GM23338 (cell line): ENCODE data around the gene R3HDM2. TPM values are rescaled to one million over a fixed set of nuclear protein-coding genes. Genes with fewer than 3 reads are reported as not detected.

Source experiments
- ATAC-seq: fragments of 200-7000 bp; cut with Tn5 transposase; 3 replicates; pipeline ENCODE4 v1.9.1; 2020
- DNase-seq: peaks from one replicate; pipeline ENCODE4 v3.0.0-alpha.2; 2015; ENCODE audit warnings: low spot score
- H2AFZ ChIP-seq: fragments of 200-600 bp; sonication (generic); 2 replicates; pipeline ENCODE4 v1.8.0; 2016; ENCODE audit warnings: antibody characterized with exemption, mild to moderate bottlenecking, moderate library complexity
- H3F3A ChIP-seq: fragments of 200-600 bp; sonication (generic); replicated peaks from 2 replicates; pipeline ENCODE4 v1.8.0; 2017; ENCODE audit warnings: antibody characterized with exemption, mixed run types, low read depth
- H3K27ac ChIP-seq: fragments of 200-600 bp; sonication (generic); 2 replicates; pipeline ENCODE4 v1.6.1; 2016; ENCODE audit warnings: low read depth
- H3K27me3 ChIP-seq: fragments of 200-600 bp; sonication (generic); 2 replicates; pipeline ENCODE4 v1.8.0; 2016; ENCODE audit warnings: mild to moderate bottlenecking, mixed run types, moderate library complexity; ENCODE audit not compliant: insufficient read depth
- H3K36me3 ChIP-seq: fragments of 200-600 bp; sonication (generic); 2 replicates; pipeline ENCODE4 v1.8.0; 2016; ENCODE audit warnings: mild to moderate bottlenecking; ENCODE audit not compliant: insufficient read depth
- H3K4me1 ChIP-seq: fragments of 200-600 bp; sonication (generic); 2 replicates; pipeline ENCODE4 v1.8.0; 2016; ENCODE audit warnings: mild to moderate bottlenecking, moderate library complexity; ENCODE audit not compliant: insufficient read depth
- H3K4me2 ChIP-seq: fragments of 200-600 bp; sonication (generic); 2 replicates; pipeline ENCODE4 v1.7.1; 2017; ENCODE audit warnings: mixed run types
- H3K4me3 ChIP-seq: fragments of 200-600 bp; sonication (generic); 2 replicates; pipeline ENCODE4 v1.6.1; 2016; ENCODE audit warnings: mixed run types
- H3K79me2 ChIP-seq: fragments of 200-600 bp; sonication (generic); replicated peaks from 2 replicates; pipeline ENCODE4 v1.8.0; 2017; ENCODE audit warnings: mild to moderate bottlenecking; ENCODE audit not compliant: insufficient read depth
- H3K9me2 ChIP-seq: fragments of 200-600 bp; sonication (generic); 2 replicates; pipeline ENCODE4 v1.8.0; 2017; ENCODE audit not compliant: insufficient read depth
- H4K20me1 ChIP-seq: fragments of 200-600 bp; sonication (generic); replicated peaks from 2 replicates; pipeline ENCODE4 v1.8.0; 2017; ENCODE audit warnings: mild to moderate bottlenecking; ENCODE audit not compliant: insufficient read depth
- H3K27ac Mint-ChIP-seq: 2 replicates; pipeline ENCODE4 v1.8.0; 2020; ENCODE audit warnings: inconsistent platforms, mild to moderate bottlenecking, moderate library complexity, mixed read lengths
- H3K27me3 Mint-ChIP-seq: 3 replicates; pipeline ENCODE4 v1.8.0; 2022; ENCODE audit warnings: low read depth, mild to moderate bottlenecking, moderate library complexity, mixed read lengths, inconsistent platforms; ENCODE audit not compliant: insufficient read depth, poor library complexity
- H3K36me3 Mint-ChIP-seq: 3 replicates; pipeline ENCODE4 v1.8.0; 2021; ENCODE audit warnings: low read depth, mild to moderate bottlenecking, inconsistent platforms, moderate library complexity, mixed read lengths
- H3K4me1 Mint-ChIP-seq: 3 replicates; pipeline ENCODE4 v1.8.0; 2020; ENCODE audit warnings: mild to moderate bottlenecking, inconsistent platforms, mixed read lengths
- H3K4me3 Mint-ChIP-seq: 3 replicates; pipeline ENCODE4 v1.8.0; 2021; ENCODE audit warnings: moderate library complexity, mild to moderate bottlenecking, inconsistent platforms, mixed read lengths
- H3K9me3 Mint-ChIP-seq: 3 replicates; pipeline ENCODE4 v1.8.0; 2020; ENCODE audit warnings: moderate library complexity, mild to moderate bottlenecking, inconsistent platforms, mixed read lengths
- CTCF ChIP-seq, 2 experiments: fragments of 200-600 bp in 1 of 2; sonication (generic) in 1 of 2; conservative IDR thresholded peaks; 2 replicates each; pipeline versions ENCODE4 v1.5.1 to v1.6.1; 2016 to 2017; ENCODE audit warnings: antibody characterized with exemption in 2 of 2, low read depth in 2 of 2, mild to moderate bottlenecking in 2 of 2, moderate library complexity in 1 of 2
- EZH2 ChIP-seq: fragments of 200-600 bp; sonication (generic); IDR thresholded peaks from one replicate; pipeline ENCODE4 v1.8.0; 2017; ENCODE audit warnings: antibody characterized with exemption, mild to moderate bottlenecking, low read depth; ENCODE audit not compliant: unreplicated experiment
- NANOG ChIP-seq: IDR thresholded peaks from 2 replicates; pipeline ENCODE4 v1.6.1; 2016; ENCODE audit warnings: antibody characterized with exemption, borderline replicate concordance
- STAT1 ChIP-seq: IDR thresholded peaks from one replicate; pipeline ENCODE4 v1.6.1; 2016; ENCODE audit warnings: antibody characterized with exemption; ENCODE audit not compliant: unreplicated experiment
- ZNF462 ChIP-seq: fragments of 250-450 bp; sonication (Bioruptor Pico); IDR thresholded peaks from 2 replicates; pipeline ENCODE4 v1.5.0; 2020; ENCODE audit warnings: mild to moderate bottlenecking, moderate library complexity
- polyA plus RNA-seq: library from polyadenylated mRNA; unstranded; fragments of >200 nt; fragmentation: Nextera tagmentation; extraction: Ambion mirVana; gene quantifications from 2 replicates; pipeline ENCODE4 v1.2.1, GENCODE V29; 2016
- total RNA-seq: library from RNA; depleted of rRNA; stranded (reverse); fragments of >200 nt; shearing (Covaris generic); gene quantifications from 2 replicates; pipeline ENCODE4 v1.2.3, GENCODE V29; 2014

R3HDM2 gene
- total and polyA plus RNA-seq, 2 experiments from 2014 or later: 9.6 to 19.6 TPM

GRCh38 chr12:57258977-57259970, 171.6 kb downstream of the R3HDM2 start:
- Mint-ChIP-seq H3K27me3 (peaks cover 9% of the 10 kb centered on the region), H3K4me1 (peaks cover 18% of the 10 kb centered on the region), H3K36me3 (peaks cover 5% of the 10 kb centered on the region; the same call in 1 of the 3 replicates), H3K27ac (no peak overlapping the region), H3K4me3 (no peak overlapping the region), H3K9me3 (no peaks in the 10 kb centered on the region)
- ATAC-seq (no peak), DNase-seq (no peak)
- TF ChIP-seq NANOG (no peak), STAT1 (no peak)
- Histone ChIP-seq H3K4me3 (no peak overlapping the region), H4K20me1 (no peaks in the 10 kb centered on the region), H3K9me2 (no peaks in the 10 kb centered on the region), H3K27ac (no peak overlapping the region), H3K4me2 (no peak overlapping the region), H3K79me2 (no peaks in the 10 kb centered on the region), H3F3A (no peaks in the 10 kb centered on the region), H3K4me1 (peaks cover 16% of the 10 kb centered on the region), H3K36me3 (no peaks in the 10 kb centered on the region), H3K27me3 (no peaks in the 10 kb centered on the region), H2AFZ (no peak overlapping the region)

GRCh38 chr12:57255916-57256315, 174.9 kb downstream of the R3HDM2 start:
- ATAC-seq (no peak), DNase-seq (no peak)
- Mint-ChIP-seq H3K4me3 (no peak overlapping the region), H3K27me3 (no peaks in the 10 kb centered on the region), H3K36me3 (peaks cover 5% of the 10 kb centered on the region; the same call in 1 of the 3 replicates), H3K27ac (no peak overlapping the region), H3K9me3 (no peaks in the 10 kb centered on the region), H3K4me1 (peaks cover 8% of the 10 kb centered on the region)
- H3K4me2 ChIP-seq: no peak overlapping the region
- H3K4me1 ChIP-seq: peaks cover 5% of the 10 kb centered on the region
- no peaks in the 10 kb centered on the region for H3K27me3 ChIP-seq
- no peaks in the 10 kb centered on the region; the same call in 1 of the 2 replicates for H3F3A ChIP-seq
- TF ChIP-seq EZH2: no peak
- TF ChIP-seq NANOG: no peak
- no peak for TF ChIP-seq CTCF (conservative IDR thresholded peaks at IDR 0.05; ENCODE audit: low read depth in 2 of 2)
- no peak for TF ChIP-seq ZNF462 (CRISPR knock-in tag)
- no peaks in the 10 kb centered on the region for H3K79me2 ChIP-seq
- no peaks in the 10 kb centered on the region for H3K36me3 ChIP-seq
- no peak overlapping the region for H3K4me3 ChIP-seq
- H3K27ac ChIP-seq: no peak overlapping the region
- no peaks in the 10 kb centered on the region for H4K20me1 ChIP-seq
- H2AFZ ChIP-seq: no peak overlapping the region
- no peaks in the 10 kb centered on the region for H3K9me2 ChIP-seq
